NOMO-1 treated with DMSO at 0.1 percent for 48 hours (cell line): ENCODE measurements around the gene SYCP1.
"Not testable (repeated sequence)": the region's sequence is repeated elsewhere in the genome, so short reads cannot be mapped to it uniquely, and the experiment has no call there.

Experiments
- DNase-seq: peaks from one replicate; lab custom pipeline; 2025; ENCODE audit not compliant: unreplicated experiment; lab: John Stamatoyannopoulos, UW

SYCP1 gene

DNA sequence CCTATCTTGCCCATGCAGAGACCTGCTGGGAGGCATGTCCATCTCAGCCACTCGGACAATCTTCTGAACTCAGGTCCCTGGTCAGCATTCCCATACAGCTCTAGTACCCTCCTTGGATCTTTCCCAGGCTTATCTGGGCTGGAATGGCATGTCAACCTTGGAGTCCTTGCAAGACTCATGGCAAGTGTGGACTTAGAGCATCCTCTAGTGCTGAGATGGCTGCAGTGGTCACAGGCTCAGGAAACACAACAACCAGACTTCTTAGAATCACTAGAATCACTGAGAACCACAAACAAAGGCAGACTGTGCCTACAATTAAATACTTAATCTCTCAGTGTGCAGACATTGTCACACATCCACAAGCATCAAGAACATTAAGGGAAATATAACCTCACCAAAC, 101.9 kb downstream of the SYCP1 start:
- DNase-seq, result no peak

DNA sequence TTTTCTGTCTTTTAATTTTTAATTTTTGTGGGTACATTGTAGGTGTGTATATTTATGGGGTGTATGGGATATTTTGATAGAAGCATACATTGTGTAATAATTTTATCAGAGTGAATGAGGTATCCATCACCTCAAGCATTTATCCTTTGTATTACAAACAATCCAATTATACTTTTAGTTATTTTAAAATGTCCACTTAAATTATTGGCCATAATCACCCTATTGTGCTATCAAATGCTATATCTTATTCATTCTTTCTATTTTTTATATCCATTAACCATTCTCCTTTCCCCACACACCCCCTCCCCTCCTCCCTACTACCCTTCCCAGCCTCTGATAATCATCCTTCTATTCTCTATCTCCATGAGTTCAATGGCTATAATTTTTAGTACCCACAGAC, 104.8 kb downstream of the SYCP1 start:
- no peak for DNase-seq

DNA sequence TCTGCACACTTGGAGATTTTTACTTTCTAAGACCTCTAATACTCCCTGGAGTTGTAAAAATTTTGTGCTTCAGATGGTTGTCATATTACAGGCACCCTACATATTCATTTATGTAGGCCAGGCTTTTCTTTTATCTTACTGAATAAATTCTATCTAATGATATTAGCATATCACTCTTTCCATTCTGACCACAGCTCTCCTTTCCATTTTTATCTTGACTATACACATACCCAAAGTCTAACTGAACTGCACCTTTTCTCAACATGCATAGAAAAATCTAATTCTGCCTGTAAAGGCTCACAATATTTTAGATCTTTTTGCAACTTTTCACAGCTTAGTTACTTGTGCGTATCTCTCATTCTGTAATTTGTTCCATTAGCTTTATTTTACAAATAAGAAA, 122.2 kb downstream of the SYCP1 start:
- DNase-seq, result no peak

DNA sequence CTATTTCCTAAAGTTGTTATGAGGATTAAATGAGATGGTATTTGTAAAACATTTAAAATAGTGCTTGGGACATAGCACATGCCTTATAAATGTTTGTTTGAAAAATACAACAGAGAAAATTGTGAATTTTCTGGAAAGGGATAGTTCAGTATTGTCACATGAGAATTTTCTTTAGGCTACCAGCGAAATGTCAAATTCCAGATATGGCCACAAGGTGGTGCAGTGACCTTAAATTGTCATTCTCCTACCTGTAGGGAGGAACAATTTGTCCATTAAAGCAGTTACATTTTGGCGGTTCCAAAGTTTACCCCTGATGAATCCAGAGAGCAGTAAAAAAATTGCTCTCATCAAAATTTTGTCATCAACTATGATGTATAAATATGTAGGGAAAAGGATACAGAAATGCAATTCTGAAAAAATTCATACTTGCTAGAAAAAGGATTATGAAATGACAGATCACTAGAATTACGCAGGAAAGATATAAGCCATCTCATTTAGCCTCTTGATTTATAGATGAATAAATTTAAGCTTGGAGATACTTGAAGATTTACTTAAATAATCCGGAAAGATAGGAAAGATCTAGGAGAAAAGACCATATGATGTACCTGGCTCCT, 124.7 kb downstream of the SYCP1 start:
- peak; percentile 31 for DNase-seq

DNA sequence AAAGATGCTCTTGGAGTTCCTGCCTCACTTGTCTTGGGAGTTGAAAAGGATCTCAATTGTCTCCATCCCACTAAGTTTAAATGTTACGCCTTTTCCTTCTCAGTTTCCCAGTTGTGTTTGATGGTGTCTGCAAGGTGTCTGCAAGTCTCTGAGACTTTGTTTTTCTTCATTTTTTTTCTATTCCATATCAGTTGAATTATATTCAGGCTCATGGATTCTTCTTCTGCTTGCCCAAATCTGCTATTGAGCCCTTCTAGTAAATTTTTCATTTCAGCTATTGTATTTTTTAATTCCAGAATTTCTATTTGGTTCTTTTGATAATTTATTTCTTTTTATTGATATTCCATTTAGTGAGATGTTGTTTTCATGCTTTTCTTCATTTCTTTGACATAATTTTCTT, 127.6 kb downstream of the SYCP1 start:
- no peak for DNase-seq

DNA sequence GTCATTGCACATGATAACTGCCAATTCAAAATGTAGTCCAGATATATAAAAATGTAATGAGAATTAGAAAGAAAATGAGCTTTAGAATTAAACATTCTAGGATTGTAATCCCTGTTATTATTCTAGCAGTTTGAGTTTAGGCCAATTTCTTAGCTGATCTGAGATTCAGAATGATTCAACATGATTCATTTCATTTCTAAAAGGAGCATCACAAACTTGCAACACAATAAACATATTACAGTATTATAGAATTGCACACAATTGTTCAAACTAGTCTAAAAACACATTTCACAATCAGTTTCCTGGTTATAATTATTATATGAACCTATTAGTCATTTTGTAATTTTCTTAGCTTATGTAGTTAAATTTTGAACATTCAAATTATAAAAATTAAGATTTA, 131.6 kb downstream of the SYCP1 start:
- DNase-seq, result no peak

DNA sequence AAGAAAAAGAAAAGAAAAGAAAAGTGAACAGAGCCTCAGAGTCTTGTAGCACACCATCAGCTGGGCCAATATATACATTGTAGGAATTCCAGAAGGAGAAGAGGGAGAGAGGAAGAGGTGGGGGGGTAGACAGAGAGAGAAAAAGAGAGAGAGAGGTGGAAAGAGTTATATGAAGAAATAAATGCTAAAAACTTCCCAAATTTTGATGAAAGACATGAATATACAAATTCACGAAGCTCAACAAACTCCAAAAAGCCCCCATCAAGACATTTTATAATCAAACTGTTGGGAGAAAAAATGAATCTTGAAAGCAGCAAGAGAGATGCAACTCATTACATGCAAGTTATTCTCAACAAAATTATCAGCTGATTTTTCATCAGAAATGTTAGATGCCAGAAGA, 133.4 kb downstream of the SYCP1 start:
- no peak for DNase-seq

DNA sequence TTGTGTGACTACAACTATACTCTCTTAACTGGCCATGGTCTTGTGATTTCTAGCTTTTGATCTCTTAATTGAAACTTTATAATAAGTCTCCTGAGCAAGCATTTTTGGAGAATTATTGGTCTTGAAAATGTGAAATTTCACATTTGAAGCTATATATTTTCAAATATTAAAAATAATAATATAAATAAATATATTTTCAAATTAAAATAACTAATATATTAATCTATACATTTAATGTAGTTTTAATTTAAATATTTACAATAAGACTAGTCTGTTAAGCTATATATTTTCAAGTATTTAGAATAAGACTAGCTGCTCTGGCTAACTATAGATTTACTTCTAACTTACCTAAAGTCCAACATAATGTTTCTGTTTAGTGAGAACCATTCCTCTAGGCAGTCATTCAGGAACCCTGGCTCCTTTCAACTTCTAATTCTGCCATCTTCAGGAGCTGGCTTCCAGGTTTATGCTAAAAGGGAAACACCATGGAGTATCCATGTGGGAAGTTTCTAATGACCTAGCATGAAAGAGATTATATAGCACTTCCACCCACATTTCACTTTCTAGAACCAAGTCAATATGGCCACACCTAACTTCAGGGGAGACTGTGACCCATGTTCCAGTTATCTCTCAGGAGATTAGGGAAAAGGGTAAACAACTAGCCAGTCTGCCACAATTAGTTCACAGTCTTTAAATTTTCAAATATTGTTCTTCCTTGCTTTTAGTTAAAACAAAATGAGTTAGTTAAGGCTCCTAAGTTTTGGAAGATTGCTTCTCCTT, 143.0 kb downstream of the SYCP1 start:
- no peak for DNase-seq

DNA sequence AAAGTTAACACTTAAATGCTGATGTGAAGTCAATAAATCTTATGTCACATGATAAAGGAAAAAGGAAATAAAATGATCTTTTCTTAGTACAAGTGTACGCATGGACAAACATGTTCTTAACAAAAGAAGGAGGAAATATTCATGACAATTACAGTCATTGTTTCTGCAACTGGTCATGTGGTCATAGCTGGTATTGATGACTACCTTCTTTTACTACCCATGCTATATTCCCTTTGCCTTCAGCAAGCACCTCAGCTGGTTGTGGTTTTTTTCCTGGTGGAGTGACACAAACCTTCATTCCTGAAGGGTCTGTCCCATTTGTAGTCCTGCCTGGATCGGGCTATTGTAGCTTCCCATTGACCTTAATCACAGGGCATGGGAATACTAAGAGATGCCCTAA, 151.5 kb downstream of the SYCP1 start:
- DNase-seq, result no peak

DNA sequence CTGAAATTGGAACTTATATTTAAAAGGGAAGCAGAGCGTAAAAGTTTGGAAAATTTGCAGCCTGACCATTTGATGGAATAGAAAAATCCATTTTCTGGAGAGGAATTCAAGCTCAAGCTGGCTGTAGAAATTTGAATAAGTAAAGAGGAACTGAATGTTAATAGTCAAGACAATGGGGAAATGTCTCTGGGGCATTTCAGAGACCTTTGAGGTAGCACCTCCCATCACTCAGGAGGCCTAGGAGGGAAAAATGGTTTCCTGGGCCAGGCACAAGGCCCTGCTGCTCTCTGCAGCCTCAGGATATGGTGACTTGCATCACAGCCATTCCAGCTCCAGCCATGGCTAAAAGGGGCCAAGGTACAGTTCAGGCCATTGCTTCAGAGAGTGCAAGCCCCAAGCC, 157.3 kb downstream of the SYCP1 start:
- peak; percentile 32 for DNase-seq

DNA sequence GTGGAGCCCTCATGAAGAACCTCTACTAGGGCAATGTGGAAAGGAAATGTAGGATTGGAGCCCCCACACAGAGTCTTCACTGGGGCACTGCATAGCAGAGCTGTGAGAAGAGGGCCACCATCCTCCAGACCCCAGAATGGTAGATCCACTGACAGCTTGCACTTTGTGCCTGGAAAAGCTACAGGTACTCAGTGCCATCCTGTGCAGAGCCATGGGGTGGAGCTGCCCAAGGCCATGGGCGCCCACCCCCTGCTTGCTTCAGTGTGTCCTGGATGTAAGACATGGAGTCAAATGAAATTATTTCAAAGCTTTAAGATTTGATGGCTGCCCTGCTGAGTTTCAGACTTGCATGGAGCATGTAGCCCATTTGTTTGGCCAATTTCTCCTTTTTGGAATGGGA, 157.8 kb downstream of the SYCP1 start:
- no peak for DNase-seq

DNA sequence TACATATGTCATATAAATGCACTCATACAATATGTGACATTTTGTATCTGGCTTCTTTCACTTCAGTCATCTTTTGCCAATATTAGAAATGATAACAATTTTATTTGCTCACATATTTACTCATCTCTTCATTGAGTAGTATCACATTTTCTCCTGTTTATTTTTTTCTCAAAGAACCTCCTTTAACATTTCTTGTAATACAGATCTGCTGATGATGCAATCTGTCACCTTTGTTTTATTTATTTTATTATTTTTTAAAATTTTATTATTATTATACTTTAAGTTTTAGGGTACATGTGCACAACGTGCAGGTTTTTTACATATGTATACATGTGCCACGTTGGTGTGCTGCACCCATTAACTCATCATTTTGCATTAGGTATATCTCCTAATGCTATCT, 159.1 kb downstream of the SYCP1 start:
- no peak for DNase-seq

DNA sequence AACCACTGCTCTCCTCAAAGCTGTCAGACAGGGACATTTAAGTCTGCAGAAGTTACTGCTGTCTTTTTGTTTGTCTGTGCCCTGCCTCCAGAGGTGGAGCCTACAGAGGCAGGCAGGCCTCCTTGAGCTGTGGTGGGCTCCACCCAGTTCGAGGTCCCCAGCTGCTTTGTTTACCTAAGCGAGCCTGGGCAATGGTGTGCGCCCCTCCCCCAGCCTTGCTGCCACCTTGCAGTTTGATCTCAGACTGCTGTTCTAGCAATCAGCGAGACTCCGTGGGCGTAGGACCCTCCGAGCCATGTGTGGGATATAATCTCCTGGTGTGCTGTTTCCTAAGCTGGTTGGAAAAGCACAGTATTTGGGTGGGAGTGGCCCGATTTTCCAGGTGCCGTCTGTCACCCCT, 164.9 kb downstream of the SYCP1 start:
- not testable (repeated sequence) for DNase-seq

DNA sequence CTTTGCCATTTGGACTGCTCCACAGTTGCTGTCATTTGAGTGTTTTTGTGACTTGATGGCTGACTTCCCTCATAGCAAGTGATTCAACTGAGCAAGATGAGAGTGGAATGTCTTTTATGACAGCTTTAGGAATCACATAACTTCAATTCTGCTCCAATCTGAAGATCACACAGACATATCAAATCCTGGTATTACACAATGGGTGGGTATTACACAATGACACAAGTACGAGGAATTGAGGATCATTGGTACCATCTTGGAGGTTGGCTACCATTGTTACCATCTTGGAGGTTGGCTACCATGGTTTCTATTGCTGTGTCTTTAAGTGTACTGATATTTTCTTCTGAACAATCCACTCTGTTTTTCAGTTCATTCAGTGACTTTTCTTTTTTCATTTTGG, 166.5 kb downstream of the SYCP1 start:
- DNase-seq, result no peak

DNA sequence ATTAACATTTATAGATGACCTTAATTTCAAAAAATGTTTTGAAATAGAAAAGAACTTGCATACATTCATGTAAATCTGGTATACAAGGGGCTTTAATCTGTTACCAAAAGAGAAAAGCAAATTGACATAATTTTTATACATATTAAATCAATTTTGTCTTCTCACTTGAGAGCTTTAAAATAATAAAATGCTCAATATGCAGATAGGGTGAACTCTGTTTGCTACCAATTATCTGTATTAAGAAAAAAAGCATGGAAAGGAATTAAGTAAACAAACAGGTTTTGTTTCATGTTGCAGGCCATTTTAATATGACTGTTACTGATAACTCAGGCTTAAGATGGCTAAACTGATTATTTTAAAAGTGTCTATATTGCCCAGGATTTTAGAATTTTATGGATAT, 168.9 kb downstream of the SYCP1 start:
- no peak for DNase-seq

DNA sequence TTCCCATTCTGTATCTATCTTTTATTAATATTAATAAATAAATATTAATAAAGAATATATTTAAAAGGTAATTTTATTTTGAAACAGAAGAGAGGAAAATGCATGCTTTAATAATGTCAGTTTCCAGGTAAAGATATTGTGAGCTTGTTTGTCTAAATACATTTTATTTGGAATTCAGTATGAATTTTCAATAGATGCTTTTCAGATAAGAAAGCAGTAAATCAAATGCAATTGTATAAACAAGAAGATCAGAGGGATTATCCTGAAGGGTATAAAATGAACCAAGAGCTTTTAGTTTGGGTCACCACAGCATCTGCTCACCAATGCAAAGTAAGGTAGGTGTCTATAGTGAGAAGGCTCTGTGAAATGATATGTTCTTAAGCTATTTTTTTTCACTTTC, 174.9 kb downstream of the SYCP1 start, which contains the start of gene TSHB:
TSS of gene TSHB (plus strand) at position 301 of the 400 bp plus-strand sequence. CDS start 3,537 bp downstream, outside the sequence.
- no peak for DNase-seq

DNA sequence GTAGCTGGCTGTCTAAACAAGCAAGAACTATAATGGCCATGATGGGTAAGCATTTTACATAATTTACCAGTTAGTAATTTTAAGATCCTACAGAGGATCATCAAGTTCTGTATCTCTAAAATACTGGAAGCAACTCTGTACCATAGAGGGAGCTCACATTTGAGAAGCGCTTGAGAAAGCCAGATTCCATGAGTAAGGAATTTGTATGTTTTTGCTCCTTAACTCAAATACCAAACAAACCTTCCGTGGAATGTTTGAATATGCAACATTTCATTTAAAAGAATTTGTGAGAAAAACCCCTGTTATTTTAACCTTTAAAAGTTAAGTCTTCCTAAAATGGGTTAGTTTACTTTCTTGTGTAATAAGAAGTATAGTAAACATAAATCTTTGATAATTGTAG, 176.9 kb downstream of the SYCP1 start:
- no peak for DNase-seq

DNA sequence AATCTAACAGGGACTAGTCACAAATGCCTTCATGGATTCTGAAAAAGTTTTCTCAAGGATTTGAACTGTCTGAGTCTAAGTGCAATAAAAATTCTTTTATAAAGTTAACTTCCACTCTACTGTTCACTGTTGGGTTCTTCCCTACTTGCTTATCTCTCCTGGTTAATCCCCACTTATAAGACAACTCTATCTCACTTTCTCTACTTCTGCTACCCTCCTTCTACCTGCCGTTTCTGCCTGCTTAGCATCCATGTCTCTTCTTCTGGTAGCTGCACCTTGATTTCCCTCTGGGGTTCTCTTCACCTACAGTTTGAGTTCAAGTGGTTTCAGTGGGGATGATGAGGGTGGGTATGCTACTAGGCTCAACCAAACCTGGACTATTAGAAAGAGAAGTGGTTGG, 181.0 kb downstream of the SYCP1 start:
- DNase-seq, result no peak

DNA sequence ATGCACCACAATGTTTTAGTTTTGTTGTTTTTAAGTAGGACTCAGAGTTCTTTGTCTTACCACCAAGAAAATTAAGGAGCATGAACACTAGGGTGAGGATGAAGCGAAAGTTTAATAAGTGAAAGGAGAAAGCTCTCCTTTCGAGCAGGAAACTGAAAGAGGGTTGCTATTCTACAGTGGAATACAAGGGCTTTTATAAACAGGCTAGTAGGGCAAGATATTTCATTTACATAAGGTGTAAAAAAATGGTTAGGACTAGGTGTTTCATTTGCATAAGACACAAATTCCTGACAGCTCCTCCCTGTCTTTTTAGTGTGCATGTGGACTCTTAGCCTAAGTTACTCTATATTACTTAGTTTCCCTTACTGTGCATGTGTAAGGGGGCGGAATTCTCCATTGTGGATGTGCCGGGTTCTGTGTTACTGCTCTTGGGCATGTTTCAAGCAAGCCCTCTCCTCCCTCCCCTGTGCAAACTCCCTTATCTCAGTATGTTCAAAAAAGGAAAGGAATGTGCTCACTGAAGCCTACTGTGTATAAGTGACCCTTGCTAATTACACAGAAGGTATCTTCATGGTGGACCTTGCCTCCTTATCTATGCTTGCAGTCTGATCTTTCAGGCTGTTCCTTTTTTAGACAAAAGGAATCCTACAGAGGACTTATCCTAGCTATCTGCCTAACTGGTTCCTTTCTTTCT, 182.3 kb downstream of the SYCP1 start:
- DNase-seq, result no peak

DNA sequence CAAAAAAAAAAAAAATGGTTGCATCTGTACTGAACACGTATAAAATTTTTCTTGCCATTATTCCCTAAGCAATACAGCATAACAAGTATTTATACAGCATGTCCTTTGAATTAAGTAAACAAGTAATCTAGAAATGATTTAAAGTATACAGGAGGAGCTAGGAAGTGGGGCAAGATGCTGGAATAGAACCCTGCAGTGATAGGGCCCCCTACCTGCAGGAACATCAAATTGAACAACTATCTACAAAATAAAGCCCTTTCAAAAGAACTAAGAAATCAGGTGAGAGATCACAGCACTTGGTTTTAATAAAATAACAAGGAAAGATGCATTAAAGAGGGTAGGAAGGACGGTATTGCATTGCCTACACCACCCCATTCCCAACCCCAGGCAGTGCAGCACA, 185.8 kb downstream of the SYCP1 start:
- DNase-seq, result no peak

DNA sequence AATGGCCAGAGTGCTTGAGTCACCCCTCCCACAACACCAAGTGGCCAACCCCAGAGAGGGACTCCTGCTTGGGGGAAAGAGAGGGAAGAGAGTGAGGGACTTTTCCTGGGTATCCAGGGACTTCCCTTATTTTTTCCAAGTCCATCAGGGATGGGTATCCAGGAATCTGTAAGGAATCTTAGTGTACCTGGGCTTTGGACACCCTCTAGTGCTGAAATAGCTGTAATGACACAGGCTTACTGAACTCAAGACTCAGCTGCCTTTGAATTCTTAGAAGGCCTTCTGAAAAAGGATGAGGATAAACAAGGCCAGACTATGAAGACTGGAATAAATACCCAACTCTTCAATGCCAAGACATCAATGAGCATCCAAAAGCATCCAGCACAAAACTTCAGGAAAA, 187.0 kb downstream of the SYCP1 start:
- DNase-seq, result no peak
